ENCODE results near the gene KCTD5.
"Not testable (repeated sequence)": the region's sequence is repeated elsewhere in the genome, so short reads cannot be mapped to it uniquely, and the experiment has no call there.

KCTD5 gene

GRCh38 chr16:2663553-2664546 is 18.5 kb upstream of the KCTD5 start:
- H3K36me3 Mint-ChIP-seq (ENCODE audit: low read depth): peaks cover 38% of the 10 kb centered on the region
- no peaks in the 10 kb centered on the region for H3K9me3 Mint-ChIP-seq
- peak overlapping the region; percentile 65 for H3K4me3 Mint-ChIP-seq
- peak overlapping the region; percentile 95 for H3K27ac Mint-ChIP-seq
- peak; percentile 92 for ATAC-seq
- DNase-seq: peak; percentile 50
- peaks cover 53% of the 10 kb centered on the region for H3K4me1 Mint-ChIP-seq
- no peaks in the 10 kb centered on the region for H3K27me3 Mint-ChIP-seq

- Mint-ChIP-seq H3K36me3 (ENCODE audit: low read depth) (peaks cover 44% of the 10 kb centered on the region), H3K4me1 (peaks cover 53% of the 10 kb centered on the region), H3K27me3 (no peaks in the 10 kb centered on the region), H3K9me3 (no peaks in the 10 kb centered on the region), H3K27ac (peak overlapping the region; percentile 95), H3K4me3 (peak overlapping the region; percentile 65)
- no peak for ATAC-seq
- DNase-seq: no peak
These were observed 17.7 kb upstream of the KCTD5 start for GRCh38 chr16:2664574-2664982.

- H3K27ac Mint-ChIP-seq, DNase-seq, H3K9me3 Mint-ChIP-seq, H3K4me3 Mint-ChIP-seq, H3K27me3 Mint-ChIP-seq, ATAC-seq: not testable (repeated sequence)
- H3K4me1 Mint-ChIP-seq: peaks cover 56% of the 10 kb centered on the region
- H3K36me3 Mint-ChIP-seq (ENCODE audit: low read depth): peaks cover 44% of the 10 kb centered on the region
These were observed 15.7 kb upstream of the KCTD5 start for GRCh38 chr16:2666671-2667070.

- not testable (repeated sequence) for DNase-seq, H3K27me3 Mint-ChIP-seq, ATAC-seq, H3K9me3 Mint-ChIP-seq
- Mint-ChIP-seq H3K4me1 (peaks cover 49% of the 10 kb centered on the region), H3K27ac (peak overlapping the region; percentile 22), H3K36me3 (ENCODE audit: low read depth) (peaks cover 26% of the 10 kb centered on the region), H3K4me3 (peak overlapping the region; percentile 57)
These were observed 12.7 kb upstream of the KCTD5 start for GRCh38 chr16:2669587-2669986.

- peak; percentile 75 for DNase-seq
- peaks cover 45% of the 10 kb centered on the region for H3K4me1 Mint-ChIP-seq
- peak overlapping the region; percentile 22 for H3K27ac Mint-ChIP-seq
- not testable (repeated sequence) for H3K27me3 Mint-ChIP-seq, ATAC-seq, H3K9me3 Mint-ChIP-seq
- H3K4me3 Mint-ChIP-seq: peak overlapping the region; percentile 57
- H3K36me3 Mint-ChIP-seq (ENCODE audit: low read depth): peaks cover 23% of the 10 kb centered on the region
These were observed 12.3 kb upstream of the KCTD5 start for GRCh38 chr16:2670017-2670416.

- not testable (repeated sequence) for H3K9me3 Mint-ChIP-seq, ATAC-seq, H3K27ac Mint-ChIP-seq, H3K27me3 Mint-ChIP-seq
- H3K36me3 Mint-ChIP-seq (ENCODE audit: low read depth): peaks cover 21% of the 10 kb centered on the region
- peak overlapping the region; percentile 82 for H3K4me3 Mint-ChIP-seq
- DNase-seq: peak; percentile 32
- peaks cover 35% of the 10 kb centered on the region for H3K4me1 Mint-ChIP-seq
These were observed 11.1 kb upstream of the KCTD5 start for GRCh38 chr16:2671193-2671592.

- no peak for ATAC-seq
- Mint-ChIP-seq H3K27me3 (no peaks in the 10 kb centered on the region), H3K27ac (no peak overlapping the region), H3K4me1 (peaks cover 35% of the 10 kb centered on the region), H3K9me3 (no peaks in the 10 kb centered on the region), H3K4me3 (peak overlapping the region; percentile 82), H3K36me3 (ENCODE audit: low read depth) (peaks cover 20% of the 10 kb centered on the region)
- DNase-seq: no peak
These were observed 10.6 kb upstream of the KCTD5 start for GRCh38 chr16:2671741-2672140.

GRCh38 chr16:2673066-2673999 is 9.0 kb upstream of the KCTD5 start:
- peaks cover 35% of the 10 kb centered on the region for H3K4me1 Mint-ChIP-seq
- no peaks in the 10 kb centered on the region for H3K27me3 Mint-ChIP-seq
- DNase-seq: peak; percentile 93
- peak overlapping the region; percentile 77 for H3K4me3 Mint-ChIP-seq
- no peaks in the 10 kb centered on the region for H3K9me3 Mint-ChIP-seq
- peaks cover 15% of the 10 kb centered on the region for H3K36me3 Mint-ChIP-seq (ENCODE audit: low read depth)
- peak overlapping the region; percentile 68 for H3K27ac Mint-ChIP-seq
- ATAC-seq: peak; percentile 94

- H3K36me3 Mint-ChIP-seq (ENCODE audit: low read depth): peaks cover 3% of the 10 kb centered on the region
- no peak overlapping the region for H3K27ac Mint-ChIP-seq
- H3K4me3 Mint-ChIP-seq: no peak overlapping the region
- ATAC-seq (no peak), DNase-seq (no peak)
- H3K9me3 Mint-ChIP-seq: no peaks in the 10 kb centered on the region
- H3K27me3 Mint-ChIP-seq: no peaks in the 10 kb centered on the region
- peaks cover 28% of the 10 kb centered on the region for H3K4me1 Mint-ChIP-seq
These were observed 7.3 kb upstream of the KCTD5 start for GRCh38 chr16:2675021-2675420.

GRCh38 chr16:2675714-2676113 is 6.6 kb upstream of the KCTD5 start:
- Mint-ChIP-seq H3K4me3 (no peak overlapping the region), H3K27ac (no peak overlapping the region), H3K36me3 (ENCODE audit: low read depth) (peaks cover 4% of the 10 kb centered on the region), H3K4me1 (peaks cover 30% of the 10 kb centered on the region), H3K27me3 (no peaks in the 10 kb centered on the region), H3K9me3 (no peaks in the 10 kb centered on the region)
- ATAC-seq (no peak), DNase-seq (no peak)

- peaks cover 28% of the 10 kb centered on the region for H3K4me1 Mint-ChIP-seq
- H3K27ac Mint-ChIP-seq; H3K27me3 Mint-ChIP-seq; H3K4me3 Mint-ChIP-seq; DNase-seq; H3K9me3 Mint-ChIP-seq; ATAC-seq; H3K36me3 Mint-ChIP-seq (ENCODE audit: low read depth): not testable (repeated sequence)
These were observed 5.4 kb upstream of the KCTD5 start for GRCh38 chr16:2676937-2677336.

- H3K9me3 Mint-ChIP-seq, DNase-seq, H3K27ac Mint-ChIP-seq, H3K27me3 Mint-ChIP-seq, ATAC-seq, H3K4me3 Mint-ChIP-seq: not testable (repeated sequence)
- Mint-ChIP-seq H3K4me1 (peaks cover 25% of the 10 kb centered on the region), H3K36me3 (ENCODE audit: low read depth) (peaks cover 10% of the 10 kb centered on the region)
These were observed 3.9 kb upstream of the KCTD5 start for GRCh38 chr16:2678206-2678965.

- H3K27ac Mint-ChIP-seq, DNase-seq, ATAC-seq, H3K4me3 Mint-ChIP-seq, H3K9me3 Mint-ChIP-seq, H3K27me3 Mint-ChIP-seq: not testable (repeated sequence)
- peaks cover 25% of the 10 kb centered on the region for H3K4me1 Mint-ChIP-seq
- H3K36me3 Mint-ChIP-seq (ENCODE audit: low read depth): peaks cover 13% of the 10 kb centered on the region
These were observed 2.4 kb upstream of the KCTD5 start for GRCh38 chr16:2679902-2680301.

GRCh38 chr16:2680360-2680759 is 2.0 kb upstream of the KCTD5 start:
- ATAC-seq: peak; percentile 42
- H3K4me1 Mint-ChIP-seq: peaks cover 26% of the 10 kb centered on the region
- peaks cover 13% of the 10 kb centered on the region for H3K36me3 Mint-ChIP-seq (ENCODE audit: low read depth)
- not testable (repeated sequence) for DNase-seq, H3K27me3 Mint-ChIP-seq, H3K9me3 Mint-ChIP-seq, H3K27ac Mint-ChIP-seq
- peak overlapping the region; percentile 99 for H3K4me3 Mint-ChIP-seq

All from activated naive CD8-positive, alpha-beta T cell treated with anti-CD3 and anti-CD28 coated beads, Interleukin-2, amount 50 U/mL, for 24 hours (primary cell).